ENCODE measurements around the gene ZBTB33. TPM values are rescaled to one million over a fixed set of nuclear protein-coding genes. Genes with fewer than 3 reads are reported as not detected.

ZBTB33 gene
- total and polyA plus RNA-seq, 2 of the 13 experiments (the other 11 are each of a cell fraction or from before 2014, with no cell fraction given): 6.5 to 20.2 TPM

GRCh38 chrX:120236687-120237479 is 13.7 kb upstream of the ZBTB33 start:
- no peak for ATAC-seq
- in situ Hi-C loops (cut with HindIII; ENCODE audit: extremely low pct_ligation_motif_present, low pct_unique_long_range_greater_than_20kb): loop anchor here (25.0 kb wide), 1 partner anchor 225 kb away; the partner anchor contains the start of gene LAMP2
- no peak overlapping the region for H3K27ac ChIP-seq (ENCODE audit: extremely low read length, insufficient read depth, low read length)
- H4K20me1 ChIP-seq (ENCODE audit: insufficient read depth, low read length): no peaks in the 10 kb centered on the region
- POLR2A ChIA-PET: no interaction called here
- peaks cover 4 to 5% of the 10 kb centered on the region in 2 experiments; a peak in 4 of 5 replicates for H3K36me3 ChIP-seq (replicated peaks in 1 of 2; ENCODE audit: control insufficient read depth in 1 of 2, insufficient read depth in 2 of 2, low read length in 2 of 2)
- H3K4me1 ChIP-seq (ENCODE audit: insufficient read depth, low read length): no peaks in the 10 kb centered on the region
- no peak overlapping the region for H2AFZ ChIP-seq (ENCODE audit: low read length)
- peaks cover under 1% of the 10 kb centered on the region for H3K79me2 ChIP-seq (ENCODE audit: insufficient read depth, low read length)
- DNase-seq (ENCODE audit: low spot score): no peak
- WGBS (ENCODE audit: low lambda C conversion rate): 97% methylated on average over 2 of the region's 3 CpGs
- intact Hi-C loops (cut with micrococcal nuclease; ENCODE audit: unreplicated experiment): no loop called here
- H3K4me3 ChIP-seq (replicated peaks in 1 of 3; ENCODE audit: insufficient read depth in 1 of 3, low read depth in 2 of 3, low read length in 3 of 3): no peak overlapping the region
- no peaks in the 10 kb centered on the region for H3K27me3 ChIP-seq (ENCODE audit: control insufficient read depth in 1 of 2, insufficient read depth in 2 of 2, low read length in 2 of 2)
- no TSS peak for BruUV-seq (replicated peaks)
- no peak overlapping the region for H3K9ac ChIP-seq (ENCODE audit: insufficient read depth, low read depth, low read length)
- TF ChIP-seq AHR (CRISPR knock-in tag; IDR thresholded peaks at IDR 0.05) (no peak), MYC (CRISPR knock-in tag; IDR thresholded peaks at IDR 0.05; ENCODE audit: borderline replicate concordance) (no peak), ZNF546 (CRISPR knock-in tag; conservative IDR thresholded peaks at IDR 0.05) (no peak)
- H3K9me3 ChIP-seq (ENCODE audit: low read length): peaks cover 5% of the 10 kb centered on the region; the same call in 1 of the 2 replicates
- H3K4me2 ChIP-seq (ENCODE audit: low read depth, low read length): no peak overlapping the region
- no peak for FAIRE-seq
- CTCF ChIA-PET (ENCODE audit: low intra/inter-chr PET ratio, low total read pairs): no interaction called here

GRCh38 chrX:120238933-120239332 is 11.7 kb upstream of the ZBTB33 start:
- H3K9me3 ChIP-seq (ENCODE audit: low read length): no peaks in the 10 kb centered on the region
- no peak for ATAC-seq
- peaks cover 17% of the 10 kb centered on the region for H3K79me2 ChIP-seq (ENCODE audit: insufficient read depth, low read length)
- peaks cover 4 to 5% of the 10 kb centered on the region in 2 experiments; a peak in 4 of 5 replicates for H3K36me3 ChIP-seq (replicated peaks in 1 of 2; ENCODE audit: control insufficient read depth in 1 of 2, insufficient read depth in 2 of 2, low read length in 2 of 2)
- H4K20me1 ChIP-seq (ENCODE audit: insufficient read depth, low read length): no peaks in the 10 kb centered on the region
- no peak overlapping the region for H2AFZ ChIP-seq (ENCODE audit: low read length)
- 95% methylated on average over 4 of the region's 4 CpGs for WGBS (ENCODE audit: low lambda C conversion rate)
- no peak overlapping the region for H3K4me3 ChIP-seq (replicated peaks in 1 of 3; ENCODE audit: insufficient read depth in 1 of 3, low read depth in 2 of 3, low read length in 3 of 3)
- BruUV-seq (replicated peaks): no TSS peak
- H3K4me1 ChIP-seq (ENCODE audit: insufficient read depth, low read length): peaks cover 11% of the 10 kb centered on the region
- DNase-seq (ENCODE audit: low spot score): no peak
- no peak overlapping the region for H3K4me2 ChIP-seq (ENCODE audit: low read depth, low read length)
- CTCF ChIA-PET (ENCODE audit: low intra/inter-chr PET ratio, low total read pairs): no interaction called here
- H3K9ac ChIP-seq (ENCODE audit: insufficient read depth, low read depth, low read length): no peak overlapping the region
- H3K27ac ChIP-seq (ENCODE audit: extremely low read length, insufficient read depth, low read length): no peak overlapping the region
- H3K27me3 ChIP-seq (ENCODE audit: control insufficient read depth in 1 of 2, insufficient read depth in 2 of 2, low read length in 2 of 2): no peaks in the 10 kb centered on the region
- in situ Hi-C loops (cut with HindIII; ENCODE audit: extremely low pct_ligation_motif_present, low pct_unique_long_range_greater_than_20kb) (loop anchor here (25.0 kb wide), 1 partner anchor 223 kb away; the partner anchor contains the start of gene LAMP2), intact Hi-C loops (cut with micrococcal nuclease; ENCODE audit: unreplicated experiment) (no loop called here)
- FAIRE-seq: no peak
- no peak for TF ChIP-seq RFXAP (CRISPR knock-in tag; IDR thresholded peaks at IDR 0.05; ENCODE audit: borderline replicate concordance)
- no peak for TF ChIP-seq NFIC (IDR thresholded peaks at IDR 0.05; ENCODE audit: low read length)
- TF ChIP-seq MED13 (CRISPR knock-in tag; IDR thresholded peaks at IDR 0.05): no peak
- TF ChIP-seq LRRFIP1 (CRISPR knock-in tag; conservative IDR thresholded peaks at IDR 0.05): no peak
- TF ChIP-seq CENPT (CRISPR knock-in tag; IDR thresholded peaks at IDR 0.05; ENCODE audit: low read depth): no peak
- no peak for TF ChIP-seq ZNF230 (CRISPR knock-in tag; IDR thresholded peaks at IDR 0.05)
- TF ChIP-seq ATAD3A (CRISPR knock-in tag; IDR thresholded peaks at IDR 0.05): no peak
- TF ChIP-seq ZNF280B (CRISPR knock-in tag; IDR thresholded peaks at IDR 0.05; ENCODE audit: borderline replicate concordance): no peak
- no peak for TF ChIP-seq ZNF678 (CRISPR knock-in tag; IDR thresholded peaks at IDR 0.05)
- TF ChIP-seq ZNF124 (CRISPR knock-in tag; IDR thresholded peaks at IDR 0.05): no peak
- POLR2A ChIA-PET: no interaction called here

All from HepG2 (cell line).